Epithelial cell of esophagus (primary cell): ENCODE results near the gene SCAF11.

ENCODE experiments used
- DNase-seq: peaks from one replicate; pipeline ENCODE4 v3.0.0; 2010; ENCODE audit warnings: low read depth
- H3K4me3 ChIP-seq: 2 replicates; pipeline ENCODE4 v1.5.1; 2011; ENCODE audit warnings: mild to moderate bottlenecking, low read length, control low read depth
- CTCF ChIP-seq: IDR thresholded peaks from 2 replicates; pipeline ENCODE4 v1.5.1; 2011; ENCODE audit warnings: low read depth, mild to moderate bottlenecking, low read length, control low read depth, inconsistent platforms; ENCODE audit not compliant: insufficient read depth; ENCODE audit errors: missing control alignments

Gene SCAF11

GRCh38 chr12:45939759-45940158 is 50.6 kb downstream of the SCAF11 start:
- no peak overlapping the region for H3K4me3 ChIP-seq
- TF ChIP-seq CTCF = no peak
- DNase-seq = peak; percentile 9

GRCh38 chr12:45938566-45938965 is 51.8 kb downstream of the SCAF11 start:
- TF ChIP-seq CTCF = no peak
- peak; percentile 7 for DNase-seq
- no peak overlapping the region for H3K4me3 ChIP-seq

GRCh38 chr12:45934956-45935355 is 55.4 kb downstream of the SCAF11 start:
- DNase-seq = no peak
- TF ChIP-seq CTCF = no peak
- no peak overlapping the region for H3K4me3 ChIP-seq

- H3K4me3 ChIP-seq = no peak overlapping the region
- no peak for DNase-seq
- no peak for TF ChIP-seq CTCF
Observed at GRCh38 chr12:45933504-45933903, 56.9 kb downstream of the SCAF11 start.

GRCh38 chr12:45930369-45930768 is 60.0 kb downstream of the SCAF11 start:
- no peak for TF ChIP-seq CTCF
- H3K4me3 ChIP-seq = no peak overlapping the region
- DNase-seq = no peak

- no peak for TF ChIP-seq CTCF
Observed at GRCh38 chr12:45928309-45928708, 62.1 kb downstream of the SCAF11 start.

GRCh38 chr12:45918818-45919217 is 71.6 kb downstream of the SCAF11 start:
- H3K4me3 ChIP-seq = no peak overlapping the region
- DNase-seq = peak; percentile 23
- TF ChIP-seq CTCF = no peak

More at GRCh38 chr12:45928309-45928708, 62.1 kb downstream of the SCAF11 start:
- no peak overlapping the region for H3K4me3 ChIP-seq
- DNase-seq = peak; percentile 66
